HEK293 (cell line): ENCODE results near the gene NOD2.

Source experiments
- ATF2 ChIP-seq: fragments of 450-650 bp; formaldehyde crosslinking; IDR thresholded peaks from 2 replicates; pipeline ENCODE4 v1.5.1; 2016; ENCODE audit warnings: missing biosample characterization, missing genetic modification characterization, low read depth
- PATZ1 ChIP-seq: fragments of 450-650 bp; formaldehyde crosslinking; IDR thresholded peaks from 2 replicates; pipeline ENCODE4 v1.5.1; 2016; ENCODE audit warnings: missing biosample characterization, missing genetic modification characterization
- PBX3 ChIP-seq: sonication (generic); formaldehyde crosslinking; IDR thresholded peaks from 2 replicates; pipeline ENCODE4 v1.8.1; 2022; ENCODE audit warnings: mild to moderate bottlenecking, moderate library complexity, missing genetic modification reagents
- SALL2 ChIP-seq: fragments of 450-650 bp; formaldehyde crosslinking; IDR thresholded peaks from 2 replicates; pipeline ENCODE4 v1.5.0; 2017; ENCODE audit warnings: missing biosample characterization, mild to moderate bottlenecking, missing genetic modification characterization, borderline replicate concordance
- ZBTB20 ChIP-seq: fragments of 450-650 bp; formaldehyde crosslinking; IDR thresholded peaks from 2 replicates; pipeline ENCODE4 v1.5.1; 2016; ENCODE audit warnings: missing biosample characterization, missing genetic modification characterization
- ZNF114 ChIP-seq: fragments of 450-650 bp; formaldehyde crosslinking; IDR thresholded peaks from 2 replicates; pipeline ENCODE4 v1.5.0; 2017; ENCODE audit warnings: missing biosample characterization, missing genetic modification characterization
- ZNF324 ChIP-seq: fragments of 450-650 bp; formaldehyde crosslinking; IDR thresholded peaks from 2 replicates; pipeline ENCODE4 v1.5.1; 2016; ENCODE audit warnings: missing biosample characterization, missing genetic modification characterization
- ZNF843 ChIP-seq: fragments of 450-650 bp; formaldehyde crosslinking; IDR thresholded peaks from 2 replicates; pipeline ENCODE4 v1.5.1; 2016; ENCODE audit warnings: missing biosample characterization, missing genetic modification characterization
- TF ChIP-seq, protein P1 (sequence below): fragments of 450-650 bp; formaldehyde crosslinking; IDR thresholded peaks from 2 replicates; pipeline ENCODE4 v1.5.1; 2016; ENCODE audit warnings: missing biosample characterization, missing genetic modification characterization
- TF ChIP-seq, protein P2 (sequence below): fragments of 450-650 bp; formaldehyde crosslinking; conservative IDR thresholded peaks from 2 replicates; pipeline ENCODE4 v1.5.1; 2016; ENCODE audit warnings: low read depth, missing biosample characterization, missing genetic modification characterization

DNA sequence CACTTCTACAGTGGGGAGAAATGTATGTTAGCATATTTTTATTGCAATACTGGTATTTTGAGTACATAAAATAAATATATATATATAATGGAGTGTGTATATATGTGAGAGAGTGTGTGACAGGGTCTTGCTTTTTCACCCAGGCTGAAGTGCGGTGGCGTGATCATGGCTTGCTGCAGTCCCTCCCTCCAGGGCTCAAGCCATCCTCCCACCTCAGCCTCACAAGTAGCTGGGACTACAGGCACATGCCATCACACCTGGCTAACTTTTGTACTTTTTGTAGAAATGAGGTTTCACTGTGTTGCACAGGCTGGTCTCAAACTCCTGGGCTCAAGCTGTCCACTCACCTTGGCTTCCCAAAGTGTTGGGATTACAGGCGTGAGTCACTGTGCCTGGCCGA, 52.5 kb downstream of the NOD2 start:
- TF ChIP-seq ZNF843 (tag by site-specific recombination) = no peak
- TF ChIP-seq, protein P1, sequence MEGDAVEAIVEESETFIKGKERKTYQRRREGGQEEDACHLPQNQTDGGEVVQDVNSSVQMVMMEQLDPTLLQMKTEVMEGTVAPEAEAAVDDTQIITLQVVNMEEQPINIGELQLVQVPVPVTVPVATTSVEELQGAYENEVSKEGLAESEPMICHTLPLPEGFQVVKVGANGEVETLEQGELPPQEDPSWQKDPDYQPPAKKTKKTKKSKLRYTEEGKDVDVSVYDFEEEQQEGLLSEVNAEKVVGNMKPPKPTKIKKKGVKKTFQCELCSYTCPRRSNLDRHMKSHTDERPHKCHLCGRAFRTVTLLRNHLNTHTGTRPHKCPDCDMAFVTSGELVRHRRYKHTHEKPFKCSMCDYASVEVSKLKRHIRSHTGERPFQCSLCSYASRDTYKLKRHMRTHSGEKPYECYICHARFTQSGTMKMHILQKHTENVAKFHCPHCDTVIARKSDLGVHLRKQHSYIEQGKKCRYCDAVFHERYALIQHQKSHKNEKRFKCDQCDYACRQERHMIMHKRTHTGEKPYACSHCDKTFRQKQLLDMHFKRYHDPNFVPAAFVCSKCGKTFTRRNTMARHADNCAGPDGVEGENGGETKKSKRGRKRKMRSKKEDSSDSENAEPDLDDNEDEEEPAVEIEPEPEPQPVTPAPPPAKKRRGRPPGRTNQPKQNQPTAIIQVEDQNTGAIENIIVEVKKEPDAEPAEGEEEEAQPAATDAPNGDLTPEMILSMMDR (tag by site-specific recombination) = no peak
- no peak for TF ChIP-seq ZNF324
- TF ChIP-seq ZNF114 (tag by site-specific recombination) = no peak
- no peak for TF ChIP-seq ZBTB20 (tag by site-specific recombination)
- TF ChIP-seq ATF2 (tag by site-specific recombination) = no peak
- no peak for TF ChIP-seq SALL2 (tag by site-specific recombination)
- TF ChIP-seq PBX3 = no peak
- TF ChIP-seq, protein P2, sequence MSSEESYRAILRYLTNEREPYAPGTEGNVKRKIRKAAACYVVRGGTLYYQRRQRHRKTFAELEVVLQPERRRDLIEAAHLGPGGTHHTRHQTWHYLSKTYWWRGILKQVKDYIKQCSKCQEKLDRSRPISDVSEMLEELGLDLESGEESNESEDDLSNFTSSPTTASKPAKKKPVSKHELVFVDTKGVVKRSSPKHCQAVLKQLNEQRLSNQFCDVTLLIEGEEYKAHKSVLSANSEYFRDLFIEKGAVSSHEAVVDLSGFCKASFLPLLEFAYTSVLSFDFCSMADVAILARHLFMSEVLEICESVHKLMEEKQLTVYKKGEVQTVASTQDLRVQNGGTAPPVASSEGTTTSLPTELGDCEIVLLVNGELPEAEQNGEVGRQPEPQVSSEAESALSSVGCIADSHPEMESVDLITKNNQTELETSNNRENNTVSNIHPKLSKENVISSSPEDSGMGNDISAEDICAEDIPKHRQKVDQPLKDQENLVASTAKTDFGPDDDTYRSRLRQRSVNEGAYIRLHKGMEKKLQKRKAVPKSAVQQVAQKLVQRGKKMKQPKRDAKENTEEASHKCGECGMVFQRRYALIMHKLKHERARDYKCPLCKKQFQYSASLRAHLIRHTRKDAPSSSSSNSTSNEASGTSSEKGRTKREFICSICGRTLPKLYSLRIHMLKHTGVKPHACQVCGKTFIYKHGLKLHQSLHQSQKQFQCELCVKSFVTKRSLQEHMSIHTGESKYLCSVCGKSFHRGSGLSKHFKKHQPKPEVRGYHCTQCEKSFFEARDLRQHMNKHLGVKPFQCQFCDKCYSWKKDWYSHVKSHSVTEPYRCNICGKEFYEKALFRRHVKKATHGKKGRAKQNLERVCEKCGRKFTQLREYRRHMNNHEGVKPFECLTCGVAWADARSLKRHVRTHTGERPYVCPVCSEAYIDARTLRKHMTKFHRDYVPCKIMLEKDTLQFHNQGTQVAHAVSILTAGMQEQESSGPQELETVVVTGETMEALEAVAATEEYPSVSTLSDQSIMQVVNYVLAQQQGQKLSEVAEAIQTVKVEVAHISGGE (tag by site-specific recombination) = no peak
- TF ChIP-seq PATZ1 (tag by site-specific recombination) = no peak
